DND-41 (cell line): ENCODE measurements around the gene ABLIM1.

ENCODE experiments used
- EZH2 ChIP-seq: IDR thresholded peaks from 3 replicates; pipeline ENCODE4 v1.6.1; 2012; ENCODE audit warnings: borderline replicate concordance, low read depth, mild to moderate bottlenecking, moderate library complexity, low read length, inconsistent platforms; ENCODE audit not compliant: severe bottlenecking
- TF ChIP-seq, protein P1 (sequence below): IDR thresholded peaks from 2 replicates; pipeline ENCODE4 v1.5.1; 2012; ENCODE audit warnings: borderline replicate concordance, low read length, moderate library complexity, mild to moderate bottlenecking; ENCODE audit not compliant: poor library complexity, severe bottlenecking; ENCODE audit errors: extremely low read depth

DNA sequence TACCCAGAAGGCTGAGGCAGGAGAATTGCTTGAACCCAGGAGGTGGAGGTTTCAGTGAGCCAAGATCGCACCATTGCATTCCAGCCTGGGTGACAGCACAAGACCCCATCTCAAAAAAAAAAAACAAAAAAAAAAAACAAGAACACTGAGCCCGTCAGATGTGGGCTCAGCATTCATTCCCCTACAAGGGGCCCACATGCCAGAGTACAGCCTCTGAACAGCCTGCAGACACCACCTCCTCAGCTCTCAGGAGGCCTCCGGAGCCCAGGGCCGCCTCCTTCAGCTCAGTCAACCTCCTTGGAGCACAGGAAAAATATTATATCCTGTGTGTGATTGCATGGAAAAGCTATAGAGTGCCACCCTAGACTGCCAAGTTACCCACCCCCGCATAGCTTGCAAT is 112.3 kb downstream of the ABLIM1 start:
- no peak for TF ChIP-seq EZH2
- TF ChIP-seq, protein P1, sequence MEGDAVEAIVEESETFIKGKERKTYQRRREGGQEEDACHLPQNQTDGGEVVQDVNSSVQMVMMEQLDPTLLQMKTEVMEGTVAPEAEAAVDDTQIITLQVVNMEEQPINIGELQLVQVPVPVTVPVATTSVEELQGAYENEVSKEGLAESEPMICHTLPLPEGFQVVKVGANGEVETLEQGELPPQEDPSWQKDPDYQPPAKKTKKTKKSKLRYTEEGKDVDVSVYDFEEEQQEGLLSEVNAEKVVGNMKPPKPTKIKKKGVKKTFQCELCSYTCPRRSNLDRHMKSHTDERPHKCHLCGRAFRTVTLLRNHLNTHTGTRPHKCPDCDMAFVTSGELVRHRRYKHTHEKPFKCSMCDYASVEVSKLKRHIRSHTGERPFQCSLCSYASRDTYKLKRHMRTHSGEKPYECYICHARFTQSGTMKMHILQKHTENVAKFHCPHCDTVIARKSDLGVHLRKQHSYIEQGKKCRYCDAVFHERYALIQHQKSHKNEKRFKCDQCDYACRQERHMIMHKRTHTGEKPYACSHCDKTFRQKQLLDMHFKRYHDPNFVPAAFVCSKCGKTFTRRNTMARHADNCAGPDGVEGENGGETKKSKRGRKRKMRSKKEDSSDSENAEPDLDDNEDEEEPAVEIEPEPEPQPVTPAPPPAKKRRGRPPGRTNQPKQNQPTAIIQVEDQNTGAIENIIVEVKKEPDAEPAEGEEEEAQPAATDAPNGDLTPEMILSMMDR = no peak
